Fibroblast of skin of left biceps (primary cell): ENCODE data around the gene SGSM1.
"Not testable (repeated sequence)": the region's sequence is repeated elsewhere in the genome, so short reads cannot be mapped to it uniquely, and the experiment has no call there.

ENCODE experiments used
- DNase-seq, 2 experiments: peaks; one replicate each; pipeline ENCODE4 v3.0.0-alpha.2; 2013; ENCODE audit warnings: low read depth in 2 of 2

SGSM1 gene

DNA sequence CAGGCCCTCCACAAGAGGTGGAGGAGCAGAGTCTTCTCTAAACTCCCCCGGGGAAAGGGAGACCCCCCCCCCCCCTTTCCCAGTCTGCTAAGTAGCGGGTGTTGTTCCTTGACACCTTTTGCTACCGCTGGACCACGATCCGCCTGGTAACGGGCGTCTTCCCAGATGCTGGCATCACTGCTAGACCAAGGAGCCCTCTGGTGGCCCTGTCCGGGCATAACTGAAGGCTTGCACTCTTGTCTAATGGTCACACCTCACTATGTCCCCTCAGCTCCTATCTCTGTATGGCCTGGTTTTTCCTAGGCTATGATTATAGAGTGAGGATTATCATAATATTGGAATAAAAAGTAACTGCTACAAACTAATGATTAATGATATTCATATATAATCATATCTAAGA lies 31.5 kb downstream of the SGSM1 start:
- not testable (repeated sequence) for DNase-seq

DNA sequence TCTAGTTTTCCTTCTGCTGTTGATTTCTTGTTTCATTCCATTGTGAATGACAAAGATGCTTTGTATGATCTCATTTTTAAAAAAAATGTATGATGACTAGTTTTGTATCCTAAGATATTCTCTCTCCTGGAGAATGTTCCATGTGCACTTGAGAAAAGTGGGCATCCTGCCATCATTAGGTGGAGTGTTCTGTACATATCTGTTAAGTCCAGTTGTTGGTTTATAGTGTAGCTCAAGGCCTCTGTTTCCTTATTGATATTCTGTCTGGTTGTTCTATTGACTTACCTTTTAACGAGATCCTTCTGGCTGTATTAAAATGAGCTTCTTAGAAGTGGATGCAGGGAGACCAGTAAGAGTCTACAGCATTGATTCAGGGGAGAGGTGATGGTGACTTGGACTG lies 35.2 kb downstream of the SGSM1 start:
- no peak for DNase-seq

DNA sequence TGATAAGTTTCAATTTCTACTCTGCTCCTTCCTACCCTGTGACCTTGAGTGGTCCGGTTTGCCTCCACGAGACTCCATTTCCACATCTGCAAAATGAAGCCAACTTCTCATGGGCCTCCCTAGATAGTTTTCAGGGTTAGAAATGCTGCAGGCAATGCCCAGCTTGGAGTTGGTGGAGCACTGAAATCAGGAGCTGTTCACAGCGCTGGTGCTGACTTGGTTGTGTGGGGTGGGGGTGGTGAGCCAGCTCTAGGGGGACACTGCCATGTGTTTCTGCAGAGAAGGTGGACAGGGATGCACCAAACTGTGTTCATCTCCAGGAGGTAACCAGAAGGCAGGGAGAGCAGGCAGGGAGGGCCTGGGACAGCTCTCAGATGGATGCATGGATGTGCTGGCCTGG lies 37.0 kb downstream of the SGSM1 start:
- DNase-seq = no peak

DNA sequence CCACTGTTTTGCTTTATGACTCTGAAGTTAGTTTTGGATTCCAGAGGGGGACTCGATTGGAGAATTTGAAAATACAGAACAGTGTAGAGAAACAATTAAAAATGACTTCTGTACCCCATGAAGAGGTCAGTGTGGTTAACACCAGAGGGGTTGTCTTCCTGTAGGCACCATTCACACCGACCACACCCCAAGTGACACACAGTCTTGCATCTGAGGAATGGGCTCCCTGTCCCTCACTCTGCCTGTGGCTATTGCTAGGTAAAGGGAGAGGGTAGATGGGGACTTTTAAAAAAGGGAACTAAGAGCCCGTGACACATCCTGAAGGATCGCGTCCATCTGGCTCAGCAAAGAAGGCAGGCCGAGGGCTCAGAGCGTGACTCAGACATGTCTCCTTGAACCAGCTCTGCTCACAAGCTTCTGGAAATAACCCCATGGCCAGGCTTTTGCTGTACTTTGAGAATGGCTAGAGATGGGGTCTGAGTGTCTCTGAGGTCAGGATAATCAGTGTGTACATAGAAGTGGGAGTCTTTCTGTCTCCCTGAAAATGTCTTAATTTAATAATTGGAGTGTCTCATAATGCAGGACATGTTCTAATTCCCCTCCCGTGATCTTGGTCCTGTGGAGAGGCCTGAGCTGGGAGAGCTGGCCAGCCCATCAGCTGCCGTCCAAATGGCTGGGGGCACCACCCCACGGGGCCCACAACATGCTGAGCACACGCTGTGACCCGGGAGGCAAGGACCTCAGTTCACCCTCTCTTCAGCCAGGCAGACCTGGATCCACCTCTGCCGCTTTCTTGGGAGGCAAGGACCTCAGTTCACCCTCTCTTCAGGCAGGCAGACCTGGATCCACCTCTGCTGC lies 39.3 kb downstream of the SGSM1 start:
- no peak for DNase-seq

DNA sequence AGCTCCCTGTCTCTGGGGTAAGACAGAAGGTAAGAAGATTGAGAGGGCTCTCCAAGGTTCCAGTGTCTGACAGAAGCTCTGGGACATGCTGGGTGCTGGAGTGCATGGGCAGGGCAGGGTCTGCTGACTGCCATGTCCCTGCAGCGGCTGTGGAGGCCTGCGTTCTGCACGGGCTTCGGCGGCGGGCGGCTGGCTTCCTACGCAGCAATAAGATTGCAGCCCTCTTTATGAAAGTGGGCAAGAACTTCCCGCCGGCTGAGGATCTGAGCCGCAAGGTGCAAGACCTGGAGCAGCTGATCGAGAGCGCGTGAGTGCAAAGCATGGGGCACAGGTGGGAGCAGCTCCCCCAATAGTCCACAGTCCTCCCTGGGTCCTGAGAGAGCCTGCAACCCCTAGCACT lies 41.5 kb downstream of the SGSM1 start:
- DNase-seq = no peak

DNA sequence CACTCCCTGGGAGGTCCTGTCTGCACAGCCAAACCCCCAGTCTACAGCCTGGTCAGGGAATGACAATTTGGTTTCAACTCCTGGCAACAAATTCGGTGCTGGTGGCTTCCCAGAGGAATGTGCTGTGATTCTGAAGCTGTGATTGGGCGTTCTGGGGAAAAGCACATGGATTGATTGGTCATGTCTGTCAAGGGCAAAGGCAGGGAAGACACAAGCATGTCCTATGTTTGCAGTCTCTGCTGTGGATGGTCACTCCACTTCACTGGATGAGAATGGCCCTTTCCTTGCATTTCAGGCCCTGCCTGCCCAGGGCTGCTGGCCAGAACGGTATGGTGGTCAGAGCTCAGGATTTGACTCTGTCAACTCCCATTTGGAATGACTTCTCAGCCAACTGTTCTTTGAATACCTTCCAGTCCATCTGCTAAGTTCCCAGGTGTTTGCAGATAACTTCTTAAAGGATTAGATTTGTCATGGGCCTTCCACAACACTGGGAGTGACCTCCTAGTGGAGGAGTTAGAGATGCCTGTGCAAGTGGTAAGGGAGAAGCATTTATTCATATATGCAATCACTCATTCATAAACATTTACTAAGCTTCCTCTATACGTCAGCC lies 42.7 kb downstream of the SGSM1 start:
- no peak for DNase-seq

DNA sequence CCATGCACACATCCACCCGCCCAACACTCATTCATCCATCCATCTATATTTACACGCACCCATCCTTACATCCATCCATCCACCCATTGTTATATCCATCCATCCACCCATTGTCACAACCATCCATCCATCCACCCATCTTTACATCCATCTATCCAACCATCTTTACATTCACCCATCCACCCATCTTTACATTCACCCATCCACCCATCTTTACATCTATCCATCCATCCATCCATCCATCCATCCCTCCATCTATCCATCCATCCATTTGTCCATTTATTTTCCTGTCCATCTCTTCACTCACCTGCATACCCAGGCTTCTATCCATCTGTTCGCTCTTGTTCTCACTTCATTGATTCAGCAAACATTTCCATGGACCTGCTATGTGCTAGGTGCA lies 49.8 kb downstream of the SGSM1 start:
- no peak for DNase-seq

DNA sequence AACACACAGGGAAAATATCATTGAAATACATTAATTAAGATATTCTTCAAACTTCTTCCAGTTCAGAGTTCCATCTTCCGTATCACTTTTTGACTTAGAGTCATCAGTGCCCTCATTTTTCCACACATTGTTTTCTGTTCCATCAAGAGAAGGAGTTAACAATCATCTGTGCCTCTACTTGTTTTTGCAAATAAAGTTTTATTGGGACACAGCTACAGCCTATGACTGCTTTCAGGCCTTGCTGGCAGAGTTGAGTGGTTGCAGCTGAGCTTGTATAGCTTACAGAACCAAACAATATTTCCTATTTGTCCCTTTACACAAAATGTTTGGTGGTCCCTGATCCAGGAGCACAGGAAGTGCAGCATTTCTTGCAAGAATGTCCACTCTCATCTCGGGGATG lies 51.6 kb downstream of the SGSM1 start:
- no peak for DNase-seq

DNA sequence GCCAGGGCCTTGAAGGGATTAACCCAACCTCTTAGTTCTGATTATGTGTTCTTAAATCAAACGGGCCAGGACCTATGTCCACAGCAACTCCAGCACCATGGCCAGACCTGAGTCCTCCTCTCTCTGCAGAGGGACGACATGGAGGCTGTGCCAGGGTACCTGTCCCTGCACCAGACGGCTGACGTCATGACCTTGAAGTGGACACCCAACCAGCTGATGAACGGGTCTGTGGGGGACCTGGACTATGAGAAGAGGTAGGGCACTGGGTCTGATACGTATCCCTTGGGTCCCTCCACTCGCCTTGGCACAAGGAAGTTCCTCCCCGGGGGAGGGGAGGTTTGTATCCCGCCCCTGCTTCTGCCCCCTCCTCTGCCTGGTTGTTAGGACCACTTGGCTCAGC lies 53.6 kb downstream of the SGSM1 start:
- DNase-seq = no peak

DNA sequence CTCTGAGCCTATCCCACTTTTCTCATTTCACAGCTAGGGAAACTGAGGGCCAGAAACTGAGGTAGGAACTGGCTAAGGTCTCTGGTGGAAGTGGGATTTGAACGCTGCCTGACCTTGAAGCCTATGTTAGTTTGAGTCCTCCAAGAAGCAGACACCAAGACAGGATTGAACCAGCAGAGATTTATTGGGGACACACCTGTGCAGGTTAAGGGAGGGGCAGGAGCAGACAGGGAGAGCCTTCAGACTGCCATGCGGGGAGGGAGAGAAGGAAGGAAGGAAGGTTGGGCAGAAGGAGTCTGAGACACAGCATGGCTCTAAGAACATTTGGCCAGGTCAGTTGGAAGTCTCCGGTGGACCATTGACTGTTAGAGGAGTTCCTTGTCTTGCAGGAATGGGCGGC lies 59.5 kb downstream of the SGSM1 start:
- no peak for DNase-seq

DNA sequence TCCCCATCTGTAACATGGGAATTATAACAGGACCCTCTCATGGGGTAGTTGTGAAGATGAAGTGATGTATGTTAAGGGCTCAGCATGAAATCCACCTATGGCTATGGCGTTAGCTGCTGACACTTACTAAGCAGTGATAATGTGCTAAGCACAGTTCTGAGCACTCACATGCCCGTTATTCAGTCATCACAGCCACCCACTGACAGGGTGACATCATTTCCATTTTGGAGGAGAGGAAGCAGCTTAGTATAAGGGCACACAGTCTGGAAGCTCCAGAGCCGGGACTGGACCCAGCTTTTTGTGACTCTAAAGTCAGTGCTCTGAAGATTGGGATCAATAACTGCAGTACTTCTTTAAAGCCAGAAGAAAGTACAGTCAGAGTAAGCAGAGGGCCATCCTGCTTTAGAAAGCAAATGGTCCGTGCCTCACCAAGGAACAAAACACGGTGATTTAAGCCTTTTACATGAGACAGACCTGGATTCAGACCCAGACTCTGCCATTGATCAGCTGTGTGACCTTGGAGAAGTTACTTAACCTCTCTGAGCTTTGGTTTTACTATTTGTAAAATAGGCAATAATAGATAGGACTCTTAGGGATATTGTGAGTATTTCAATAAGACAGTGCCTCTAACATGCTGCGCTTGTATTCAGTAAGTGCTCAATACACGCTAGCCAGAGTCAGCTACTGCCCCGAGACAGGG lies 61.5 kb downstream of the SGSM1 start:
- no peak for DNase-seq

DNA sequence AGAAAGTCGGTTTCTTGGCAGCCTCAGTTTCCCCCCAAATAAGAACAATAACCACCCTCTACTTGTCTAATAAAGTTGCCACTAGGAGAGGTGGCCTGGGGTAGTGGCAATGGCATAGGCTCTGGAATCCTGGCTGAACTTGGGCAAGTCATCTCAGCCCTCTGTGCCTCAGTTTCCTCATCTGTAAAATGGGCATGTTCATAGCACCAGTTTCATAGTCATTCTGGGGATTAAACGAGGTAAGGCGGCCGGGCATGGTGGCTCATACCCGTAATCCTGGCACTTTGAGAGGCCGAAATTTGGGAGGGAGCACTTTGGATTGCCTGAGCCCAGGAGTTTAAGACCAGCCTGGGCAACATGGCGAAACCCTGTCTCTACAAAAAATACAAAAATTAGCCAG lies 63.0 kb downstream of the SGSM1 start:
- DNase-seq = no peak

DNA sequence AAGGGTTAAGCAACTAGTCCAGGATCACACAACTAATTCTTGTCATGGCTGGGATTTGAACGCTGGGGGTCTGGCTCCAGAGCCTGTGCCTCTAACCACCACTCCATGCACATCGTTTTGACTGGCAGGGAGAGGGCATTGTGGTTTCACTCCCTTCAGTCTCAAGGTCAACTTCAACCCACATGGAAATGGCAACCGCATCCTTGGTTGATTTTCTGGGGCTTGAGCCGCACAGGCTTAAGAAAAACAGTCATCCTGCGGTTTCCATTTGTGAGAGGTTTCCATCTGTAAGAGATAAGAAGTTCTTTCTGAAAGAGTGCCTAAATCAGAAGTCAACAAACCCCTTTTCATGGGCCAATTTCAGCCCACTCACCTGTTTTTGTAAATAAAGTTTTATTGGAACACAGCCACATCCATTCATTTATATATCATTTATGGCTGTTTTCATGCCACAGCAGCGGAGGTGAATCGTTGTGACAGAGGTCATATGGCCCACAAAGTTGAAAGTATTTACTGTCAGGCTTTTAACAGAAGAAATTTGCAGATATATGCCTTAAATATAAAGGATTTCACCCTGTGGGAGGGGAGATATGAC lies 65.7 kb downstream of the SGSM1 start:
- DNase-seq = no peak

DNA sequence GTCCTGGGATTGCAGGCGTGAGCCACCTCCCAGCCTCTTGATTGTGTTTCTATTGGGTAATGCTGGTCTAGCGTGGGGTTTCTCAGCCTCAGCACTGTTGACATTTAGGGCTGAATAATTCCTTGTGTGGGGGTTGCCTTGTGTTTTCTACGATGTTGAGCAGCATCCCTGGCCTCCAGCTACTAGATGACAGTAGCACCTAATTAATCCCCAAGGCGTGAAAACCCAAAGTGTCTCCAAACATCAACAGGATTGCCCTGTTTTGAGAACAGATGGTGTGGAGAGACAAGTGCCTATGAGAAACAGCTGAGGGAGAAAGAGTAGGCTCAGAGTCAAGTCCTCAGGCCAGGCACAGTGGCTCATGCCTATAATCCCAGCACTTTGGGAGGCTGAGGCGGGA lies 67.2 kb downstream of the SGSM1 start:
- no peak for DNase-seq

DNA sequence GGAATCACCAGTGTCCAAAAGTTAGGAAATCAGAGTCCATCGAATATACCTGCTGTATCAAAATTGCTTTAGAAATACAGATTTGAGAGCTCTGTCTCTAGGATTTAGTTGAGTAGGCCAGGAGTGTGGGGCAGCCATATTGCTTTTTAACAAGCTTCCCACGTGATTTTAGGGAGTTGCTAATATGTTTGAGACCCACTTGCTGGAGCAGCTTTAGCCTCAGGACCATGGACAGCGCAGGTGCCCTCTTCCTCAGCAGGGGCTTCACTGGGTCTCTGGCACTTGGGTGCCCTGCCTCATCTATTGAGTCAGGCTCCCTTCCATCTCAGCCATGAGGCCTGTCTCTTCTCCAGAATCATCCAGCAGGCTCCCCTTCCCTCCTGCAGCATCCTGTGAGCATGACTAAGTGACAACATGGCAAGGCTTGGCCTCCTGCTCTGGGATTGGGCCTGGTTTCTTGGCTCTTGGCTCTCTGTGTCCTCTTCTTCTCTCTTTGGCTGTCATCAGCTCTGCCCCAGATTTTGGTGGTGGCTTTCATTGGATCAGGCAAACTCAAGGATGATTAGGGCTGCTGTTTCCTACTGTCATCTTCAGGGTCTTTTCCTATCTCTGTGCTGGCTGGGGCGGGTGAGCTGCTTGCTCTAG lies 70.0 kb downstream of the SGSM1 start:
- DNase-seq = no peak

DNA sequence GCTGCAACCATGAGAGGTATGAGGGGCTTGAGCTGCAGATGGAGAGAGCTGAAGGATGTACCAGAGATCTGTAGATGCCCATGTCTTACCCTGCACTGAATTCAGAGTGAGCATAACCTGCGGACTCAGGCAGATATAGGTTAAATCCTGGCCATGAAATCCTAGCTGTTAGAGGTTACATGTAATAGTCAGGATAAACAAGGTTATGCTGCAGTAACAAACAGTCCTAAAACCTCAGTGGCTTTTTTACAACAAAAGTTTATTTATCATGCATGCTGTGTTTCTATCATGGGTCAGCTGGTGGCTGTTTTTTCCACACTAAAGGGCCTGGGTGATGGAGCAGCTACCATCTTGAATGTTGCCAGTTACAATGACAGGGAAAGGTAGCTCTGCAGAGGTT lies 70.7 kb downstream of the SGSM1 start:
- no peak for DNase-seq

DNA sequence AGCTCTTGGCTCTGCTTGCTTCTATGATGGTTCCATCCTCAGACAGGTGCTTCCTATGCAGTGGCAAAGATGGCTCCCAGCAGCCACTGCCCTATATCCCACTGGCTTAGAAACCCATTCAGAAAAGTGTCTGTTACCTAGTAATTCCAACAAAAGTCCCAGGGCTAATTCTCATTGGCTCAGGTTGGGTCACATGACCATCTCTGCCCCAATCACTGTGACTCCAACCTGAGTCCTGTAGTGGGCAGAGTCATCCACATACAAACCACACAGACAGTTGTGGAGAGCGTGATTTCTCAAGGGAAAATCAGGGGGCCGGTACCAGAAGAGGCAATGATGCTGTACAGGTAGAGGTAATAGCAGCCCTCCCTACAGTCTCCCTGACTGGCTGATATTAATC lies 73.0 kb downstream of the SGSM1 start:
- no peak for DNase-seq

DNA sequence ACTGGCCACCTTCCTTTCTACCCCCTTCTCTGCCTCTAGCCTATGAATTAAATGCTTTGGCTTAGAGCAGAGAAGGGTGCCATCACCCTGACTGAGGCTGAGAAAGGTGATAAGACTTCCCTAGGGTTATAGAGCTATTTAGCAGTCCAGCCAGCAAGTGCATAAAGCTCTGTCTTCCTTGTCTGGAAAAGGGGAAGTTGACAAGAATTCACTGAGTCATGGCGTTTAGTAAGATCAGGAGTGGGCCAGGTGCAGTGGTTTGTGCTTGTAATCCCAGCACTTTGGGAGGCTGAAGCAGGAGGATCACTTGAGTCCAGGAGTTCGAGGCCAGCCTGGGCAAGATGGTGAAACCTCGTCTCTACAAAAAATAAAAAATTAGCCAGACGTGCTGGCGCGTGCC lies 77.4 kb downstream of the SGSM1 start:
- no peak for DNase-seq

DNA sequence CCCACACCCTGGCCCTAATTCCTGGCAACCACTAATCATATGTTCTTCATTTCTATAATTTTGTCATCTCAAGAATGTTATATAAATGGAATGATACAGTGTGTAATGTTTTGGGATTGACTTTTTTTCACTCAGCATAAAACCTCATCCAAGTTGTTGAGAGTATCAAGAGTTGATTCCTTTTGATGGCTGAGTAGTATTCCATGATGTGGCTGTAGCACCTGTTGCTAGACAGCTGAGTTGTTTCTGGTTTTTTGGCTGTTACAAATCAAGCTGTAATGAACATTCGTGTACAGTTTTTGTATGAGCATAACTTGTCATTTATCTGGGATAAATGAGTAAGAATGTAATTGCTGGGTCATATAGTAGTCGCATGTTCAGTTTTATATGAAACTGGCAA lies 81.2 kb downstream of the SGSM1 start:
- DNase-seq = no peak

DNA sequence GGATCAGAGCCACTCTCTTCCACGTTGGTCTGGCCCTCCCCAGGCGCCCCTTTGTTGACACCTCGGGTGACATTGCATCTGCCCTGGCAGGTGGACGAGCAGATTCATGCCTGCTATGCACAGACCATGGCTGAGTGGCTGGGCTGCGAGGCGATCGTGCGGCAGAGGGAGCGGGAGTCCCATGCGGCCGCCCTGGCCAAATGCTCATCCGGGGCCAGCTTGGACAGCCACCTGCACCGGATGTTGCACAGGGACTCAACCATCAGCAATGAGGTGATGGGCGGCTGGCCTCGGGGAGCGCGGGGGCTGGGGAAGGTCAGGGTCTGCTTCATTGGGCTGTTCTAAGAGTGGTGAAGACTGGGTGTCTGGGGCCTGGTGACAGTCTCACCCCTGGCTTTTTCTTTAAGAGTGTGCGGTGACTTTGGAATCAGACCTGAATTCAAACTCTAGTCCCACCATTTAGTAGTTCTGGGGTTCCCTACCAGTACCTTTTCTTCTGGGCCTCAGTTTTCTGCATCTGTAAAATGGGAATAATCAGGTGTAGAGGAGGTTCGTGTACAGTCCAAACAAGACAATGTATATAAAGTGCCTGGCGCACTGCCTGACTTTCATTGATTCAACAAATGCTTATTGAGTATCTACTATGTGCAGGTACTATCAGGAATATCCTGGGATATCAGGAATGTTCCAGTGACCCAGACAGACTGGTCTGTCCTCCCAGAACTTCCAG lies 87.5 kb downstream of the SGSM1 start:
- no peak for DNase-seq

DNA sequence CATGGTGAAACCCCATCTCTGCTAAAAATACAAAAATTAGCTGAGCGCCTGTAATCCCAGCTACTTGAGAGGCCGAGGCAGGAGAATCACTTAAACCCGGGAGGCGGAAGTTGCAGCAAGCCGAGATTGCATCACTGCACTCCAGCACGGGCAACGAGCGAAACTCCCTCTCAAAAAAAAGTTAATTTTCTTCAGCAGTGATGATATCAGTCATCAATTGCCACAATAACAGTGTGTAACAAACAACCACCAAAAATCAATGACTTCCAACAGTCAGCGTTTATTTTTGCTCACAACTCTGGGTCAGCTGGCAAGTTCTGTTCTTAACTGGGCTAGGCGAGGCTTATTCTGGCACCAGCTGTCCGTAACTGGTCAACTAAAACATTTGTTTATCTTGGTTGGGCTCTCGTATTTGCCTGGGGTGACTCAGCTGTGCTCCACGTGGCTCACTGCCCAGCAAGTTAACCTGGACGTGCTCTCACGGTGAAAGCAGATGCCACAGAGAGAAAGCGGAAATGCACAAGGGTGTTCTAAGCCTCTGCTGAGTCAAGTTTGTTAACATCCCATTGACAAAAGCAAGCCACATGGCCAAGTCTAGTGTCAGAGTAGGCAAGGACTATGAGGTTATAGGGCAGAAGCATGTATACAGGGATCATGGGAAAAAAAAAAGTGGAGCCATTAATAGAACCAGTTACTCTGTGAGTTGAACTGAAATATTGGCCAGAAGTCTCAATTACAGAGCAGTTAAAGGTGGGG lies 88.4 kb downstream of the SGSM1 start:
- DNase-seq = peak; percentile 12 to 17
